Aorta (tissue), 5 donors: ENCODE data around the gene SYT12. TPM values are rescaled to one million over a fixed set of nuclear protein-coding genes. Genes with fewer than 3 reads are reported as not detected.
"Not testable (repeated sequence)": the region's sequence is repeated elsewhere in the genome, so short reads cannot be mapped to it uniquely, and the experiment has no call there.

Experiments used
- ATAC-seq: fragments of 200-7000 bp; cut with Tn5 transposase; one replicate; pipeline ENCODE4 v1.9.1; 2022; ENCODE audit warnings: moderate library complexity; ENCODE audit not compliant: low FRiP score
- DNase-seq, 2 donors: peaks; one replicate each; pipeline ENCODE4 v3.0.0-alpha.2; 2020
- H3K27ac ChIP-seq, 2 donors: one replicate each; pipeline ENCODE4 v1.5.1; 2013; ENCODE audit warnings: low read length in 2 of 2, mild to moderate bottlenecking in 2 of 2, moderate library complexity in 2 of 2, control low read depth in 1 of 2, inconsistent platforms in 1 of 2, low read depth in 1 of 2
- H3K27me3 ChIP-seq, 2 donors: one replicate each; pipeline ENCODE4 v1.6.1; 2013; ENCODE audit warnings: control low read depth in 1 of 2, low read length in 1 of 2, mild to moderate bottlenecking in 1 of 2, moderate library complexity in 1 of 2; ENCODE audit not compliant: insufficient read depth in 2 of 2, control insufficient read depth in 1 of 2
- H3K36me3 ChIP-seq, 2 donors: one replicate each; pipeline ENCODE4 v1.6.1; 2013; ENCODE audit warnings: control low read depth in 1 of 2, low read length in 1 of 2, mild to moderate bottlenecking in 1 of 2; ENCODE audit not compliant: insufficient read depth in 2 of 2, control insufficient read depth in 1 of 2
- H3K4me1 ChIP-seq, 2 donors: one replicate each; pipeline ENCODE4 v1.6.1; 2013; ENCODE audit warnings: low read length in 2 of 2, control low read depth in 1 of 2, mild to moderate bottlenecking in 1 of 2, moderate library complexity in 1 of 2; ENCODE audit not compliant: insufficient read depth in 2 of 2, control insufficient read depth in 1 of 2
- H3K4me3 ChIP-seq, 2 donors: one replicate each; pipeline ENCODE4 v1.5.1; 2013; ENCODE audit warnings: low read length in 2 of 2, control low read depth in 1 of 2, mild to moderate bottlenecking in 1 of 2
- H3K9me3 ChIP-seq: one replicate; pipeline ENCODE4 v1.6.1; 2013; ENCODE audit warnings: mild to moderate bottlenecking, low read length; ENCODE audit not compliant: control insufficient read depth
- WGBS, 2 donors: extraction: QIAGEN DNeasy Blood & Tissue Kit; methylation state at CpG; one replicate each; pipeline ENCODE4 v1.1.7; 2013; 5-methylcytosine and 5-hydroxymethylcytosine counted together
- intact Hi-C, 2 donors: fragments of 100-400 bp; cut with DNase I; formaldehyde crosslinking; loops; one replicate each; pipeline versions ENCODE4 v1.14.2 to v1.15.0; 2022
- polyA plus RNA-seq, 2 donors: library from polyadenylated mRNA; stranded (reverse); fragments of 200-250 nt; gene quantifications; one replicate each; pipeline ENCODE4 v1.2.3, GENCODE V29; 2013
- total RNA-seq, 2 donors: library from RNA; stranded (reverse); fragmentation: NEBNext Ultra II Directional; extraction: Animal tissue kit (Norgen Biotek cat#: 25700); gene quantifications; one replicate each; pipeline ENCODE4 v1.2.1, GENCODE V29; 2021
- donor health status: healthy with polysubstance abuse.
- donor health status: Bipolar disorder and iron deficiency.
- donor health status: DM: no; HTN: no; CAD: no.
- donor health status: DM: no; HTN: no; CAD: no.
- donor health status: DM: yes; HTN: yes; CAD: no.

Gene SYT12
- total and polyA plus RNA-seq, 4 donors: 1.4 to 5.5 (median 4.2) TPM

DNA sequence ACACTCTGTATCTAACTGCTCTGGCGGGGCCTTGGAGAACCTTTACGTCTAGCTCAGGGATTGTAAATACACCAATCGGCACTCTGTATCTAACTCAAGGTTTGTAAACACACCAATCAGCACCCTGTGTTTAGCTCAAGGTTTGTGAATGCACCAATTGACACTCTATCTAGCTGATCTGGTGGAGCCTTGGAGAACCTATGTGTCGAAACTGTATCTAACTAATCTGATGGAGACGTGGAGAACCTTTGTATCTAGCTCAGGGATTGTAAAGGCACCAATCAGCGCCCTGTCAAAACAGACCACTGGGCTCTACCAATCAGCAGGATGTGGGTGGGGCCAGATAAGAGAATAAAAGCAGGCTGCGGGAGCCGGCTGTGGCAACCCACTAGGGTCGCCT, 33.6 kb upstream of the SYT12 start:
- H3K9me3 ChIP-seq, H3K36me3 ChIP-seq, H3K27me3 ChIP-seq, H3K27ac ChIP-seq, DNase-seq, H3K4me3 ChIP-seq, intact Hi-C loops, ATAC-seq, H3K4me1 ChIP-seq: not testable (repeated sequence)
- 74 to 75% methylated on average over 9 of the region's 9 CpGs for WGBS, 2 donors

- ATAC-seq (no peak), DNase-seq (no peak)
- Histone ChIP-seq H3K9me3 (no peaks in the 10 kb centered on the region), H3K27me3 (no peaks in the 10 kb centered on the region), H3K36me3 (no peaks in the 10 kb centered on the region), H3K4me1 (no peaks in the 10 kb centered on the region), H3K27ac (no peak overlapping the region), H3K4me3 (no peak overlapping the region)
- intact Hi-C loops: no loop called here
- 74 to 78% methylated on average over 2 of the region's 2 CpGs for WGBS, 2 donors
These were observed 30.9 kb upstream of the SYT12 start for GRCh38 chr11:66992041-66992440.

DNA sequence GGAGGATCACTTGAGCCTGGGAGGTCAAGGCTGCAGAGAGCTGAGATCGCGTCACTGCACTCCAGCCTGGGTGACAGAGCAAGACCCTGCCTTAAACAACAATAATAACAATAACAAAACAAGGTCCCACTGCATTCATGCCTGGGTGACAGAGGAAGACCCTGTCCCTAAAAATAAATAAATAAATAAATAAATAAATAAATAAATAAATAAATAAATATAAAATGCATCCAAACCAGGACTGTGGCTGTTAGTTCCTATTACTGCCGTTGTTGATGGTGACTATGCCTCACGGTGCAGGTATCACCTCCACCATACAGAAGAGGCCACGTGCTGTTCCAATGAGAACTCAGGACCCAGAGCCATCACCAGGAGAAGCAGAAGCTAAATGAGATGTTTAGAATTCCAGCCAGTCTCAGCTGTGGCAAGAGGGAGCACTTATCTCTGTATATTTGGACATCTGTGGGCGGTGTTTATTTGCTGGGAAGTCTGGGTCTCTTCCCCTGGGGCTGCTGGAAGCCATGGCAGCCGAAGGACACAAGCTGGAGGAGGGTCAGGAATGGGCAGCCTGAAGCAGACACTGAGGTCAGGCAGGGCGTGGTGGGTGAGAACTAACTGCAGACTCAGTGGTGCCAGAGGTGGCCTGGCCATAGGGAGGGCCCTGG, 26.2 kb upstream of the SYT12 start:
- H3K4me1 ChIP-seq: no peaks in the 10 kb centered on the region
- intact Hi-C loops: no loop called here
- H3K36me3 ChIP-seq: no peaks in the 10 kb centered on the region
- no peak overlapping the region for H3K27ac ChIP-seq
- no peaks in the 10 kb centered on the region for H3K27me3 ChIP-seq
- ATAC-seq: peak; percentile 68
- no peak overlapping the region for H3K4me3 ChIP-seq
- peak in 1 of 2 donors; percentile 64 for DNase-seq
- no peaks in the 10 kb centered on the region for H3K9me3 ChIP-seq
- 47 to 50% methylated on average over 8 of the region's 8 CpGs for WGBS, 2 donors

- 85 to 87% methylated on average over 7 of the region's 7 CpGs for WGBS, 2 donors
- no peaks in the 10 kb centered on the region for H3K4me1 ChIP-seq
- intact Hi-C loops: no loop called here
These were observed 23.4 kb upstream of the SYT12 start for GRCh38 chr11:66999555-66999954.

GRCh38 chr11:67001332-67001731, 21.6 kb upstream of the SYT12 start:
- H3K27ac ChIP-seq: no peak overlapping the region
- DNase-seq (no peak), ATAC-seq (no peak)
- no peaks in the 10 kb centered on the region for H3K4me1 ChIP-seq
- no peaks in the 10 kb centered on the region for H3K27me3 ChIP-seq
- H3K4me3 ChIP-seq: no peak overlapping the region
- no peaks in the 10 kb centered on the region for H3K9me3 ChIP-seq
- intact Hi-C loops: no loop called here
- 95% methylated on average over 5 of the region's 5 CpGs for WGBS, 2 donors
- H3K36me3 ChIP-seq: no peaks in the 10 kb centered on the region

More at GRCh38 chr11:66999555-66999954, 23.4 kb upstream of the SYT12 start:
- ATAC-seq (no peak), DNase-seq (no peak)
- no peak overlapping the region for H3K4me3 ChIP-seq
- H3K9me3 ChIP-seq: no peaks in the 10 kb centered on the region
- H3K36me3 ChIP-seq: no peaks in the 10 kb centered on the region
- H3K27me3 ChIP-seq: no peaks in the 10 kb centered on the region
- H3K27ac ChIP-seq: no peak overlapping the region

DNA sequence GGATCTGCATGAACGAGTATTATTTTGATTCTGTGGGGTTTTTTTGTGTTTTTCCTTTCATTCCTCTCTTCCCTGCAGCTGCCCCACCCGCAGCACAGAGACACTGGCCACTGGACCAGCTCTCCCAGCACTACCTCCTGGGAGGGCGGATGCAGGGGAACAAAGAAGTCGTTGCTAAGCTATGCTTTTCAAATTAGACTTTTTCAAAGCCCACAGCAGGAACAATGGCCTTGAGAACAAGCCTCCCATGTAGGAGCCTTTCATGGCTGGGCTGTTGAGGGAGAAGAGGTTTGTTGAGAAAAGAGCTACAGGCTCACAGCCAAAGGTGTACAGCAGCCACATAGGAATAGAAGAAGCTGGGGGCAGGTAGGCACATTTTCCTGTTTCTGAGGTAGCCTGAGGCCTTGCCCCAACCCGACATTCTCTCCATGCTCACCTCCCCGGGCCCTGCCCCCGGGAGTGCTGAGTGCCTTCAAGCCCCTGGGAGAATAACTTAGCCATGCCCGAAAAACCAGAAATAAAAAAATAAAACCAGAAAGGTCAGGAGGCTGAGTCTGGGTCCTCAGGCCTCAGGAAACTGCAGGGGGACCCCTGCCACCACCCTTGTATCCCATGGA, 20.5 kb upstream of the SYT12 start:
- ATAC-seq: no peak
- Histone ChIP-seq H3K4me3 (no peak overlapping the region), H3K27ac (no peak overlapping the region), H3K27me3 (no peaks in the 10 kb centered on the region), H3K4me1 (no peaks in the 10 kb centered on the region), H3K36me3 (no peaks in the 10 kb centered on the region), H3K9me3 (no peaks in the 10 kb centered on the region)
- intact Hi-C loops: no loop called here
- 65 to 71% methylated on average over 8 of the region's 8 CpGs for WGBS, 2 donors
- DNase-seq: no peak

DNA sequence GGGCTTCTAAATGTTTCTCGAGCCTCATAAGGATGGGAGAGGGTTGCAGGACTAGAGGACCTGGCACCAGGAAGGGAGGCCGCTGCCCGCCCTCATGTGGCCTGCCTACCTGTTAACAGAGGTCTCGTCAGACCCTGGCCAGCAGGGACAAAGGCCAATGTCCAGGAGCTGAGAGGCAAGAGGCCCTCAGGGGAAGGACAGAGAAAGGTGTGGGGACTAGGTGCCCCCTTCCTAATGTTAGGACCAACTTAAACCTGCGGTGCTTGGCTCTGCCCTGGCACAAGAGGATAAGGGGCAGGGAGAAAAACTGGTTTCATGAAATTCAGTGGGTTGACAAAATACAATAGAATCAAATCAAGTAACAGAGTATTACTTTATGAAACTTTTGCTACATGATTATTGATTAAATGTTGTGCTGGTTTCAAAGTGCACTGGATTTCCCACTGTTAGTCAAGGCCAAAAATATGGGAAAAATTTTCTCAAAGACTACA, 20.0 kb upstream of the SYT12 start:
- no peak overlapping the region for H3K4me3 ChIP-seq
- ATAC-seq (no peak), DNase-seq (no peak)
- no peak overlapping the region for H3K27ac ChIP-seq
- WGBS, 2 donors: 92% methylated on average over 5 of the region's 5 CpGs
- no peaks in the 10 kb centered on the region for H3K4me1 ChIP-seq
- no peaks in the 10 kb centered on the region for H3K36me3 ChIP-seq
- intact Hi-C loops: no loop called here
- no peaks in the 10 kb centered on the region for H3K9me3 ChIP-seq
- H3K27me3 ChIP-seq: no peaks in the 10 kb centered on the region

- H3K27me3 ChIP-seq, H3K4me1 ChIP-seq, ATAC-seq, H3K9me3 ChIP-seq, intact Hi-C loops, H3K36me3 ChIP-seq, DNase-seq, H3K27ac ChIP-seq, H3K4me3 ChIP-seq: not testable (repeated sequence)
- WGBS, 2 donors: 96% methylated on average over 8 of the region's 8 CpGs
These were observed 17.7 kb upstream of the SYT12 start for GRCh38 chr11:67005200-67005599.
